Natural killer cell treated with Interleukin-12 subunit alpha and Interleukin-12 subunit beta and Interleukin-15 and Interleukin-18, amount 100 ng/mL, for 72 hours (primary cell): ENCODE data around the gene BACH1. TPM values are rescaled to one million over a fixed set of nuclear protein-coding genes. Genes with fewer than 3 reads are reported as not detected.
"Not testable (repeated sequence)": the region's sequence is repeated elsewhere in the genome, so short reads cannot be mapped to it uniquely, and the experiment has no call there.

Experiments used
- ATAC-seq, 2 donors: fragments of 150-1000 bp; cut with Tn5 transposase in 1 of 2; sonication (Bioruptor Pico), chemical (Tn5 transposase) in 1 of 2; 2 replicates each; pipeline ENCODE4 v1.10.0; 2021
- DNase-seq: peaks from one replicate; pipeline ENCODE4 v3.0.0; 2022; ENCODE audit warnings: low spot score
- H3K27ac Mint-ChIP-seq, 2 donors: 1 replicate in 1 of 2; 2 replicates in 1 of 2; pipeline ENCODE4 v1.8.0; 2022; ENCODE audit warnings: mixed read lengths in 2 of 2, mild to moderate bottlenecking in 1 of 2, moderate library complexity in 1 of 2
- H3K27me3 Mint-ChIP-seq, 2 donors: 1 replicate in 1 of 2; 2 replicates in 1 of 2; pipeline ENCODE4 v1.8.0; 2022; ENCODE audit warnings: mixed read lengths in 2 of 2
- H3K36me3 Mint-ChIP-seq: one replicate; pipeline ENCODE4 v1.8.0; 2022; ENCODE audit warnings: mixed read lengths
- H3K4me1 Mint-ChIP-seq, 2 donors: 1 replicate in 1 of 2; 2 replicates in 1 of 2; pipeline ENCODE4 v1.8.0; 2022; ENCODE audit warnings: low read depth in 2 of 2, mixed read lengths in 2 of 2, mild to moderate bottlenecking in 1 of 2
- H3K4me3 Mint-ChIP-seq: one replicate; pipeline ENCODE4 v1.8.0; 2022; ENCODE audit warnings: mixed read lengths
- H3K9me3 Mint-ChIP-seq: 2 replicates; pipeline ENCODE4 v1.8.0; 2022; ENCODE audit warnings: mixed read lengths
- total RNA-seq, 2 donors: library from RNA; stranded (reverse); gene quantifications; one replicate each; pipeline ENCODE4 v1.2.3, GENCODE V29; 2022

BACH1 gene
- total RNA-seq, 2 donors from 2014 or later, result 29.5 to 38.7 TPM

GRCh38 chr21:29351691-29352090 lies 53.0 kb downstream of the BACH1 start:
- peaks cover 16 to 17% of the 10 kb centered on the region in 2 donors for H3K4me1 Mint-ChIP-seq

GRCh38 chr21:29355043-29355710 lies 56.5 kb downstream of the BACH1 start:
- Mint-ChIP-seq H3K9me3 (peaks cover 11% of the 10 kb centered on the region), H3K36me3 (peaks cover 20% of the 10 kb centered on the region), H3K4me1 (peaks cover 5 to 18% of the 10 kb centered on the region in 2 donors)
- not testable (repeated sequence) for H3K4me3 Mint-ChIP-seq, DNase-seq, ATAC-seq, H3K27me3 Mint-ChIP-seq, H3K27ac Mint-ChIP-seq

More at GRCh38 chr21:29351691-29352090, 53.0 kb downstream of the BACH1 start:
- no peak for ATAC-seq
- no peak overlapping the region for H3K27ac Mint-ChIP-seq
- H3K36me3 Mint-ChIP-seq, result peaks cover 20% of the 10 kb centered on the region
- H3K27me3 Mint-ChIP-seq, result no peaks in the 10 kb centered on the region
- DNase-seq, result no peak
- peaks cover 11% of the 10 kb centered on the region for H3K9me3 Mint-ChIP-seq
- H3K4me3 Mint-ChIP-seq, result no peak overlapping the region

GRCh38 chr21:29356291-29356690 lies 57.6 kb downstream of the BACH1 start:
- not testable (repeated sequence) for DNase-seq, ATAC-seq, H3K27ac Mint-ChIP-seq, H3K27me3 Mint-ChIP-seq, H3K4me3 Mint-ChIP-seq
- H3K4me1 Mint-ChIP-seq, result peaks cover 5 to 18% of the 10 kb centered on the region in 2 donors
- H3K36me3 Mint-ChIP-seq, result peaks cover 20% of the 10 kb centered on the region
- peaks cover 11% of the 10 kb centered on the region for H3K9me3 Mint-ChIP-seq

GRCh38 chr21:29356810-29357209 lies 58.1 kb downstream of the BACH1 start:
- peaks cover 20% of the 10 kb centered on the region for H3K36me3 Mint-ChIP-seq
- H3K9me3 Mint-ChIP-seq, result peaks cover 11% of the 10 kb centered on the region
- not testable (repeated sequence) for H3K27ac Mint-ChIP-seq

GRCh38 chr21:29359718-29360117 lies 61.0 kb downstream of the BACH1 start:
- DNase-seq (no peak), ATAC-seq (no peak)
- H3K27me3 Mint-ChIP-seq, result no peaks in the 10 kb centered on the region
- H3K4me1 Mint-ChIP-seq, result peaks cover 5 to 16% of the 10 kb centered on the region in 2 donors
- H3K36me3 Mint-ChIP-seq, result peaks cover 3% of the 10 kb centered on the region
- H3K4me3 Mint-ChIP-seq, result no peak overlapping the region
- H3K9me3 Mint-ChIP-seq, result peaks cover 1% of the 10 kb centered on the region
- no peak overlapping the region for H3K27ac Mint-ChIP-seq

More at GRCh38 chr21:29356810-29357209, 58.1 kb downstream of the BACH1 start:
- H3K4me1 Mint-ChIP-seq, result peaks cover 5 to 18% of the 10 kb centered on the region in 2 donors
- ATAC-seq, H3K27me3 Mint-ChIP-seq, H3K4me3 Mint-ChIP-seq, DNase-seq: not testable (repeated sequence)

- no peaks in the 10 kb centered on the region for H3K36me3 Mint-ChIP-seq
- no peak overlapping the region for H3K27ac Mint-ChIP-seq
- H3K27me3 Mint-ChIP-seq, result no peaks in the 10 kb centered on the region
- H3K9me3 Mint-ChIP-seq, result no peaks in the 10 kb centered on the region
- no peak overlapping the region for H3K4me3 Mint-ChIP-seq
- no peak for ATAC-seq
- H3K4me1 Mint-ChIP-seq, result peaks cover 5 to 15% of the 10 kb centered on the region in 2 donors
- no peak for DNase-seq
Measured at GRCh38 chr21:29360799-29361765, 62.4 kb downstream of the BACH1 start.

- Mint-ChIP-seq H3K27ac (no peak overlapping the region), H3K27me3 (no peaks in the 10 kb centered on the region), H3K9me3 (no peaks in the 10 kb centered on the region), H3K36me3 (no peaks in the 10 kb centered on the region), H3K4me3 (no peak overlapping the region), H3K4me1 (peaks cover 4 to 5% of the 10 kb centered on the region in 2 donors)
- DNase-seq (no peak), ATAC-seq (no peak)
Measured at GRCh38 chr21:29362758-29363157, 64.0 kb downstream of the BACH1 start.

GRCh38 chr21:29365661-29366265 lies 67.0 kb downstream of the BACH1 start:
- Mint-ChIP-seq H3K27ac (no peak overlapping the region), H3K4me1 (no peaks in the 10 kb centered on the region), H3K27me3 (no peaks in the 10 kb centered on the region)

GRCh38 chr21:29366532-29366931 lies 67.8 kb downstream of the BACH1 start:
- ATAC-seq (no peak), DNase-seq (no peak)
- Mint-ChIP-seq H3K9me3 (no peaks in the 10 kb centered on the region), H3K27me3 (no peaks in the 10 kb centered on the region), H3K27ac (peak overlapping the region in 1 of 2 donors; percentile 8), H3K4me3 (no peak overlapping the region), H3K36me3 (no peaks in the 10 kb centered on the region), H3K4me1 (no peaks in the 10 kb centered on the region)

More at GRCh38 chr21:29365661-29366265, 67.0 kb downstream of the BACH1 start:
- Mint-ChIP-seq H3K36me3 (no peaks in the 10 kb centered on the region), H3K9me3 (no peaks in the 10 kb centered on the region), H3K4me3 (no peak overlapping the region)
- DNase-seq, result no peak
- ATAC-seq, result no peak

GRCh38 chr21:29367335-29367734 lies 68.6 kb downstream of the BACH1 start:
- no peaks in the 10 kb centered on the region for H3K36me3 Mint-ChIP-seq
- H3K27me3 Mint-ChIP-seq, result no peaks in the 10 kb centered on the region
- no peaks in the 10 kb centered on the region for H3K4me1 Mint-ChIP-seq
- DNase-seq (no peak), ATAC-seq (no peak)
- no peak overlapping the region for H3K4me3 Mint-ChIP-seq
- no peaks in the 10 kb centered on the region for H3K9me3 Mint-ChIP-seq
- H3K27ac Mint-ChIP-seq, result peak overlapping the region in 1 of 2 donors; percentile 8

GRCh38 chr21:29368906-29369305 lies 70.2 kb downstream of the BACH1 start:
- no peaks in the 10 kb centered on the region for H3K36me3 Mint-ChIP-seq
- H3K27me3 Mint-ChIP-seq, result no peaks in the 10 kb centered on the region
- no peaks in the 10 kb centered on the region for H3K9me3 Mint-ChIP-seq
- H3K4me3 Mint-ChIP-seq, result no peak overlapping the region
- H3K27ac Mint-ChIP-seq, result no peak overlapping the region
- no peaks in the 10 kb centered on the region for H3K4me1 Mint-ChIP-seq
- no peak for ATAC-seq
- DNase-seq, result no peak

GRCh38 chr21:29371464-29371863 lies 72.7 kb downstream of the BACH1 start:
- DNase-seq (no peak), ATAC-seq (no peak)
- H3K9me3 Mint-ChIP-seq, result no peaks in the 10 kb centered on the region
- H3K36me3 Mint-ChIP-seq, result no peaks in the 10 kb centered on the region
- H3K27ac Mint-ChIP-seq, result no peak overlapping the region
- no peaks in the 10 kb centered on the region for H3K27me3 Mint-ChIP-seq
- H3K4me1 Mint-ChIP-seq, result peaks cover 2% of the 10 kb centered on the region in 2 donors
- H3K4me3 Mint-ChIP-seq, result no peak overlapping the region

GRCh38 chr21:29372063-29372802 lies 73.5 kb downstream of the BACH1 start:
- Mint-ChIP-seq H3K4me3 (no peak overlapping the region), H3K4me1 (peaks cover 8 to 9% of the 10 kb centered on the region in 2 donors), H3K36me3 (no peaks in the 10 kb centered on the region), H3K27ac (no peak overlapping the region), H3K27me3 (no peaks in the 10 kb centered on the region), H3K9me3 (no peaks in the 10 kb centered on the region)
- DNase-seq, result peak; percentile 65
- ATAC-seq, result peak; percentile 71 to 78
